GM19240 (cell line): Measurements from ENCODE around the gene CEP83.

ENCODE experiments used
- DNase-seq: peaks from one replicate; pipeline ENCODE4 v3.0.0; 2011; ENCODE audit warnings: low spot score; ENCODE audit not compliant: insufficient read length

CEP83 gene

GRCh38 chr12:94308612-94309011 lies 151.1 kb downstream of the CEP83 start:
- DNase-seq, result no peak

- no peak for DNase-seq
Observed at GRCh38 chr12:94305130-94305957, 154.3 kb downstream of the CEP83 start.

- no peak for DNase-seq
Observed at GRCh38 chr12:94304566-94305061, 155.1 kb downstream of the CEP83 start.

GRCh38 chr12:94304012-94304411 lies 155.7 kb downstream of the CEP83 start:
- DNase-seq, result no peak

- no peak for DNase-seq
Observed at GRCh38 chr12:94299846-94300245, 159.8 kb downstream of the CEP83 start.

GRCh38 chr12:94297876-94298505 lies 161.7 kb downstream of the CEP83 start:
- no peak for DNase-seq

GRCh38 chr12:94297096-94297699 lies 162.5 kb downstream of the CEP83 start:
- DNase-seq, result no peak

GRCh38 chr12:94290353-94290752 lies 169.3 kb downstream of the CEP83 start:
- DNase-seq, result no peak

GRCh38 chr12:94289461-94290312 lies 170.0 kb downstream of the CEP83 start:
- no peak for DNase-seq

- DNase-seq, result no peak
Observed at GRCh38 chr12:94287245-94287628, 172.4 kb downstream of the CEP83 start.

GRCh38 chr12:94286583-94287244 lies 173.0 kb downstream of the CEP83 start:
- DNase-seq, result no peak

- DNase-seq, result no peak
Observed at GRCh38 chr12:94285943-94286582, 173.6 kb downstream of the CEP83 start.

GRCh38 chr12:94284859-94285258 lies 174.8 kb downstream of the CEP83 start:
- DNase-seq, result no peak

- no peak for DNase-seq
Observed at GRCh38 chr12:94284046-94284445, 175.6 kb downstream of the CEP83 start.

- no peak for DNase-seq
Observed at GRCh38 chr12:94282675-94283074, 177.0 kb downstream of the CEP83 start.

GRCh38 chr12:94280063-94280462 lies 179.6 kb downstream of the CEP83 start:
- DNase-seq, result no peak

GRCh38 chr12:94277426-94278000 lies 182.2 kb downstream of the CEP83 start:
- DNase-seq, result no peak

GRCh38 chr12:94276725-94277124 lies 182.9 kb downstream of the CEP83 start:
- DNase-seq, result no peak

- no peak for DNase-seq
Observed at GRCh38 chr12:94273272-94273671, 186.4 kb downstream of the CEP83 start.

GRCh38 chr12:94272280-94272679 lies 187.4 kb downstream of the CEP83 start:
- no peak for DNase-seq
